ENCODE data around the gene DNAI4.

The DNAI4 gene

DNA sequence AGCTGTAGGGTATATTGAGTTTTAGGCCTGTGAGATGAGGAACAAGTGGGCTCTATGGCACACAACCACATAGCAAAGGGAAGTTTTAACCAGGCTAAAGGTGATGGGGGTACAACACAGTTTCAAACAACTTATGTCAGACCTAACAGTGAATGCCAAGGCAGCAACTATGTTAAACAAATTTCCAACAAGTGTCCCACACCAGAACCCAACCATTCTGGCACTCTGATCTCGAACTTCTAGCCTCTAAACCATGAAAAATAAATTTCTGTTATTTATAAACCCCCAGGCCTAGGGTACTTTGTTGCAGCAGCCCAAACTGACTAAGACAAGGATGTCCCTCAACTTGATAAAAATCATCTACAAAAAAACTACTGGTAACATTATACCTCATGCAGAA lies 71.3 kb downstream of the DNAI4 start:
- no peaks in the 10 kb centered on the region for H3K4me1 ChIP-seq (ENCODE audit: low read length)
- no peaks in the 10 kb centered on the region for H3K27me3 ChIP-seq (ENCODE audit: low read depth, low read length)
- H3K36me3 ChIP-seq (replicated peaks; ENCODE audit: low read depth, low read length): no peaks in the 10 kb centered on the region
- no peaks in the 10 kb centered on the region for H3K79me2 ChIP-seq (ENCODE audit: low read length)
- no peaks in the 10 kb centered on the region for H4K20me1 ChIP-seq (ENCODE audit: insufficient read depth, low read length)
- H3K9me3 ChIP-seq (ENCODE audit: insufficient read depth, low read length): no peaks in the 10 kb centered on the region
- H3K27ac ChIP-seq (ENCODE audit: low read length): no peak overlapping the region
- no peak overlapping the region for H3K9ac ChIP-seq (ENCODE audit: low read length)
- H2AFZ ChIP-seq (ENCODE audit: low read depth, low read length): no peak overlapping the region
- H3K4me2 ChIP-seq (ENCODE audit: low read length): no peak overlapping the region
- no peak overlapping the region for H3K4me3 ChIP-seq (ENCODE audit: low read length)
- TF ChIP-seq EZH2phosphoT487 (IDR thresholded peaks at IDR 0.05; ENCODE audit: low read depth): no peak
- TF ChIP-seq CTCF (IDR thresholded peaks at IDR 0.05; ENCODE audit: low read depth, low read length): no peak

- Histone ChIP-seq H2AFZ (ENCODE audit: low read depth, low read length) (no peak overlapping the region), H3K9ac (ENCODE audit: low read length) (no peak overlapping the region), H3K27ac (ENCODE audit: low read length) (no peak overlapping the region), H3K79me2 (ENCODE audit: low read length) (no peaks in the 10 kb centered on the region), H4K20me1 (ENCODE audit: insufficient read depth, low read length) (no peaks in the 10 kb centered on the region), H3K4me2 (ENCODE audit: low read length) (no peak overlapping the region), H3K4me3 (ENCODE audit: low read length) (no peak overlapping the region), H3K27me3 (ENCODE audit: low read depth, low read length) (no peaks in the 10 kb centered on the region), H3K4me1 (ENCODE audit: low read length) (no peaks in the 10 kb centered on the region), H3K36me3 (replicated peaks; ENCODE audit: low read depth, low read length) (no peaks in the 10 kb centered on the region), H3K9me3 (ENCODE audit: insufficient read depth, low read length) (no peaks in the 10 kb centered on the region)
- no peak for TF ChIP-seq CTCF (IDR thresholded peaks at IDR 0.05; ENCODE audit: low read depth, low read length)
- TF ChIP-seq EZH2phosphoT487 (IDR thresholded peaks at IDR 0.05; ENCODE audit: low read depth): no peak
These were observed 71.8 kb downstream of the DNAI4 start for GRCh38 chr1:66852870-66853269.

GRCh38 chr1:66850989-66851388 lies 73.7 kb downstream of the DNAI4 start:
- TF ChIP-seq EZH2phosphoT487 (IDR thresholded peaks at IDR 0.05; ENCODE audit: low read depth): no peak
- Histone ChIP-seq H3K9ac (ENCODE audit: low read length) (no peak overlapping the region), H3K36me3 (replicated peaks; ENCODE audit: low read depth, low read length) (no peaks in the 10 kb centered on the region), H4K20me1 (ENCODE audit: insufficient read depth, low read length) (no peaks in the 10 kb centered on the region), H3K4me2 (ENCODE audit: low read length) (no peak overlapping the region), H2AFZ (ENCODE audit: low read depth, low read length) (no peak overlapping the region), H3K9me3 (ENCODE audit: insufficient read depth, low read length) (no peaks in the 10 kb centered on the region), H3K27ac (ENCODE audit: low read length) (no peak overlapping the region), H3K79me2 (ENCODE audit: low read length) (no peaks in the 10 kb centered on the region), H3K27me3 (ENCODE audit: low read depth, low read length) (no peaks in the 10 kb centered on the region), H3K4me1 (ENCODE audit: low read length) (no peaks in the 10 kb centered on the region), H3K4me3 (ENCODE audit: low read length) (no peak overlapping the region)

GRCh38 chr1:66848193-66848592 lies 76.5 kb downstream of the DNAI4 start:
- Histone ChIP-seq H4K20me1 (ENCODE audit: insufficient read depth, low read length) (no peaks in the 10 kb centered on the region), H3K27ac (ENCODE audit: low read length) (no peak overlapping the region), H3K79me2 (ENCODE audit: low read length) (no peaks in the 10 kb centered on the region), H3K36me3 (replicated peaks; ENCODE audit: low read depth, low read length) (no peaks in the 10 kb centered on the region), H3K9ac (ENCODE audit: low read length) (no peak overlapping the region), H2AFZ (ENCODE audit: low read depth, low read length) (no peak overlapping the region), H3K27me3 (ENCODE audit: low read depth, low read length) (no peaks in the 10 kb centered on the region), H3K4me3 (ENCODE audit: low read length) (no peak overlapping the region), H3K4me2 (ENCODE audit: low read length) (no peak overlapping the region), H3K9me3 (ENCODE audit: insufficient read depth, low read length) (no peaks in the 10 kb centered on the region), H3K4me1 (ENCODE audit: low read length) (no peaks in the 10 kb centered on the region)
- TF ChIP-seq EZH2phosphoT487 (IDR thresholded peaks at IDR 0.05; ENCODE audit: low read depth) (no peak), CTCF (IDR thresholded peaks at IDR 0.05; ENCODE audit: low read depth, low read length) (no peak)

DNA sequence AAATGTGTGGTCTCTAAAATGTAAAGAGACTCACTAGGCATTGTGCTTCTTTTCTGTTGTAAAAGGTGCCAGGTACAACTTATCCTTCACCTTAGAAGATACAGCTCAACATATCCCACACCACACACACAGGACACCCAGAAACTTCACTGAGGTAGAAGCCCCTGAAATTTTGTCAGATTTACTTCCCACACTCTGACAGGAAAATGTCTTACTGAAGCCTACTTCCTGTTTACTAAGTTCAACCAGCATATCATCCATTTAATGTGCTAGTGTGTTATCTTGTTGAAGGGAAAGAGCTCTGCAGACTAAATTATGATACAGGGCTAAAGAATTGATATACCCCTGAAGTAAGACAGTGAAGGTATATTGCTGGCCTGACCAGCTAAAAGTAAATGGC lies 83.7 kb downstream of the DNAI4 start:
- Histone ChIP-seq H3K27me3 (ENCODE audit: low read depth, low read length) (no peaks in the 10 kb centered on the region), H3K4me3 (ENCODE audit: low read length) (no peak overlapping the region), H3K4me2 (ENCODE audit: low read length) (no peak overlapping the region), H2AFZ (ENCODE audit: low read depth, low read length) (no peak overlapping the region), H3K27ac (ENCODE audit: low read length) (no peak overlapping the region), H3K4me1 (ENCODE audit: low read length) (no peaks in the 10 kb centered on the region), H3K79me2 (ENCODE audit: low read length) (no peaks in the 10 kb centered on the region), H3K9ac (ENCODE audit: low read length) (no peak overlapping the region), H3K9me3 (ENCODE audit: insufficient read depth, low read length) (no peaks in the 10 kb centered on the region), H4K20me1 (ENCODE audit: insufficient read depth, low read length) (no peaks in the 10 kb centered on the region), H3K36me3 (replicated peaks; ENCODE audit: low read depth, low read length) (no peaks in the 10 kb centered on the region)
- TF ChIP-seq EZH2phosphoT487 (IDR thresholded peaks at IDR 0.05; ENCODE audit: low read depth): no peak
- TF ChIP-seq CTCF (IDR thresholded peaks at IDR 0.05; ENCODE audit: low read depth, low read length): no peak

Measured in OCI-LY3 (cell line).